Measurements from ENCODE around the gene HIGD2B. TPM values are rescaled to one million over a fixed set of nuclear protein-coding genes. Genes with fewer than 3 reads are reported as not detected.
"Not testable (repeated sequence)": the region's sequence is repeated elsewhere in the genome, so short reads cannot be mapped to it uniquely, and the experiment has no call there.

The HIGD2B gene
- total and polyA plus RNA-seq, 2 of the 13 experiments (the other 11 are each of a cell fraction or from before 2014, with no cell fraction given) = not detected

DNA sequence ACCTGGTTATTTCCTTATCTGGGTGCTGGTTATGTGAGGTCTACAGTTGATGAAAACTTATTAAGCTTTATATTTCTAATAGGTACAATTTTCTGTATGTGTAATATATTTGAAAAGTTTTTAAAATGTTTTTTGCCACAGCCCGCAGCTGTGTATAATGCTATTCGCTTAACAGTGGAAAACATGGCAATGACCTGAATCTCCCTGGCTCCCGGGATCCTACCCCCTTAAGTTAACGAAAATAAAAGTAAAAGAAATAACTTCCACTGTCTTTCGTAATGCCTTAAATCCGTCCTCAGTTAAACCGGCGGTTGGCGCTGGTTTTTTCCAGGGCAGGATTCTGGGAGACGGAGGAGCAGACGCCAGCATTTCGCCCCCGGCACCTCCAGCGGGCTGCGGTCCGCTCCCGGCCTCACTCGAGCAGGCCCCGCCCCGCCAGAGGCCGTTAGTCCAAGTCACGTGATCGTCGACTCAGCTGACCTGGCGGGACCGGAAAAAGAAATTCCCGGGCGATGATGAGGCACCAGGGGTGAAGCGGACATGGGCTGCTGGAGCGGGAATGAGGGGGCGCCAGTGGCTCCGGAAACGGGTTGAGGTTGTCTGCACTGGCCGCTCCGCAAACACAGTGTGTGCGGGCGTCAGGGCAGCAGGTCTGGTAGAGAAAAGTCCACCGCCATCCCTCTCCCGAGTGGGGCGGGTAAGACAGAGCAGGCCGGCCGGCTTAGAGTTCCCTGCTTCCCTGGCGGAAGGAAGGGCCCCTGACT is 49.3 kb downstream of the HIGD2B start (continued):
- TF ChIP-seq KLF16 (CRISPR knock-in tag; IDR thresholded peaks at IDR 0.05) (0 out of 4 replicates have a peak, but pooled peaks of 1 of the 2 experiments have one; percentile 46), CBFB (CRISPR knock-in tag; IDR thresholded peaks at IDR 0.05) (peak; percentile 64; the same call in 1 of the 2 replicates), HOXA3 (CRISPR knock-in tag; IDR thresholded peaks at IDR 0.05) (peak; percentile 62; the same call in 1 of the 2 replicates), TAF1 (CRISPR knock-in tag; IDR thresholded peaks at IDR 0.05) (peak; percentile 57), ZNF160 (CRISPR knock-in tag; IDR thresholded peaks at IDR 0.05) (0 out of 2 replicates have a peak, but pooled peaks have one; percentile 31), SOX13 (CRISPR knock-in tag; conservative IDR thresholded peaks at IDR 0.05 in 1 of 2, IDR thresholded peaks at IDR 0.05 in 1 of 2) (peak in 1 of 2 experiments; percentile 36; a peak in 1 of 4 replicates), GABPA (CRISPR knock-in tag; IDR thresholded peaks at IDR 0.05; ENCODE audit: low read depth) (peak; percentile 60; the same call in 1 of the 2 replicates), SAP130 (CRISPR knock-in tag; IDR thresholded peaks at IDR 0.05; ENCODE audit: low read depth) (peak; percentile 87), MED1 (CRISPR knock-in tag; IDR thresholded peaks at IDR 0.05) (peak; percentile 58), SP1 (CRISPR knock-in tag; IDR thresholded peaks at IDR 0.05) (peak; percentile 75), THAP11 (CRISPR knock-in tag; IDR thresholded peaks at IDR 0.05) (peak; percentile 81)
- TF ChIP-seq, protein P1, sequence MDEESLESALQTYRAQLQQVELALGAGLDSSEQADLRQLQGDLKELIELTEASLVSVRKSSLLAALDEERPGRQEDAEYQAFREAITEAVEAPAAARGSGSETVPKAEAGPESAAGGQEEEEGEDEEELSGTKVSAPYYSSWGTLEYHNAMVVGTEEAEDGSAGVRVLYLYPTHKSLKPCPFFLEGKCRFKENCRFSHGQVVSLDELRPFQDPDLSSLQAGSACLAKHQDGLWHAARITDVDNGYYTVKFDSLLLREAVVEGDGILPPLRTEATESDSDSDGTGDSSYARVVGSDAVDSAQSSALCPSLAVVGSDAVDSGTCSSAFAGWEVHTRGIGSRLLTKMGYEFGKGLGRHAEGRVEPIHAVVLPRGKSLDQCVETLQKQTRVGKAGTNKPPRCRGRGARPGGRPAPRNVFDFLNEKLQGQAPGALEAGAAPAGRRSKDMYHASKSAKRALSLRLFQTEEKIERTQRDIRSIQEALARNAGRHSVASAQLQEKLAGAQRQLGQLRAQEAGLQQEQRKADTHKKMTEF (CRISPR knock-in tag; IDR thresholded peaks at IDR 0.05) = peak; percentile 70; the same call in 1 of the 2 replicates
- TF ChIP-seq, protein P2, sequence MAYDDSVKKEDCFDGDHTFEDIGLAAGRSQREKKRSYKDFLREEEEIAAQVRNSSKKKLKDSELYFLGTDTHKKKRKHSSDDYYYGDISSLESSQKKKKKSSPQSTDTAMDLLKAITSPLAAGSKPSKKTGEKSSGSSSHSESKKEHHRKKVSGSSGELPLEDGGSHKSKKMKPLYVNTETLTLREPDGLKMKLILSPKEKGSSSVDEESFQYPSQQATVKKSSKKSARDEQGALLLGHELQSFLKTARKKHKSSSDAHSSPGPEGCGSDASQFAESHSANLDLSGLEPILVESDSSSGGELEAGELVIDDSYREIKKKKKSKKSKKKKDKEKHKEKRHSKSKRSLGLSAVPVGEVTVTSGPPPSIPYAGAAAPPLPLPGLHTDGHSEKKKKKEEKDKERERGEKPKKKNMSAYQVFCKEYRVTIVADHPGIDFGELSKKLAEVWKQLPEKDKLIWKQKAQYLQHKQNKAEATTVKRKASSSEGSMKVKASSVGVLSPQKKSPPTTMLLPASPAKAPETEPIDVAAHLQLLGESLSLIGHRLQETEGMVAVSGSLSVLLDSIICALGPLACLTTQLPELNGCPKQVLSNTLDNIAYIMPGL (CRISPR knock-in tag; IDR thresholded peaks at IDR 0.05; ENCODE audit: borderline replicate concordance in 1 of 2, low read depth in 1 of 2) = peak in 1 of 2 experiments; percentile 35; a peak in 1 of 4 replicates
- not testable (repeated sequence) for TF ChIP-seq SOX13 (IDR thresholded peaks at IDR 0.05); GABPA (IDR thresholded peaks at IDR 0.05; ENCODE audit: low read depth, low read length); SP1 (IDR thresholded peaks at IDR 0.05)
- TF ChIP-seq, protein P3, sequence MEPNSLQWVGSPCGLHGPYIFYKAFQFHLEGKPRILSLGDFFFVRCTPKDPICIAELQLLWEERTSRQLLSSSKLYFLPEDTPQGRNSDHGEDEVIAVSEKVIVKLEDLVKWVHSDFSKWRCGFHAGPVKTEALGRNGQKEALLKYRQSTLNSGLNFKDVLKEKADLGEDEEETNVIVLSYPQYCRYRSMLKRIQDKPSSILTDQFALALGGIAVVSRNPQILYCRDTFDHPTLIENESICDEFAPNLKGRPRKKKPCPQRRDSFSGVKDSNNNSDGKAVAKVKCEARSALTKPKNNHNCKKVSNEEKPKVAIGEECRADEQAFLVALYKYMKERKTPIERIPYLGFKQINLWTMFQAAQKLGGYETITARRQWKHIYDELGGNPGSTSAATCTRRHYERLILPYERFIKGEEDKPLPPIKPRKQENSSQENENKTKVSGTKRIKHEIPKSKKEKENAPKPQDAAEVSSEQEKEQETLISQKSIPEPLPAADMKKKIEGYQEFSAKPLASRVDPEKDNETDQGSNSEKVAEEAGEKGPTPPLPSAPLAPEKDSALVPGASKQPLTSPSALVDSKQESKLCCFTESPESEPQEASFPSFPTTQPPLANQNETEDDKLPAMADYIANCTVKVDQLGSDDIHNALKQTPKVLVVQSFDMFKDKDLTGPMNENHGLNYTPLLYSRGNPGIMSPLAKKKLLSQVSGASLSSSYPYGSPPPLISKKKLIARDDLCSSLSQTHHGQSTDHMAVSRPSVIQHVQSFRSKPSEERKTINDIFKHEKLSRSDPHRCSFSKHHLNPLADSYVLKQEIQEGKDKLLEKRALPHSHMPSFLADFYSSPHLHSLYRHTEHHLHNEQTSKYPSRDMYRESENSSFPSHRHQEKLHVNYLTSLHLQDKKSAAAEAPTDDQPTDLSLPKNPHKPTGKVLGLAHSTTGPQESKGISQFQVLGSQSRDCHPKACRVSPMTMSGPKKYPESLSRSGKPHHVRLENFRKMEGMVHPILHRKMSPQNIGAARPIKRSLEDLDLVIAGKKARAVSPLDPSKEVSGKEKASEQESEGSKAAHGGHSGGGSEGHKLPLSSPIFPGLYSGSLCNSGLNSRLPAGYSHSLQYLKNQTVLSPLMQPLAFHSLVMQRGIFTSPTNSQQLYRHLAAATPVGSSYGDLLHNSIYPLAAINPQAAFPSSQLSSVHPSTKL (CRISPR knock-in tag; IDR thresholded peaks at IDR 0.05) = peak; percentile 54

DNA sequence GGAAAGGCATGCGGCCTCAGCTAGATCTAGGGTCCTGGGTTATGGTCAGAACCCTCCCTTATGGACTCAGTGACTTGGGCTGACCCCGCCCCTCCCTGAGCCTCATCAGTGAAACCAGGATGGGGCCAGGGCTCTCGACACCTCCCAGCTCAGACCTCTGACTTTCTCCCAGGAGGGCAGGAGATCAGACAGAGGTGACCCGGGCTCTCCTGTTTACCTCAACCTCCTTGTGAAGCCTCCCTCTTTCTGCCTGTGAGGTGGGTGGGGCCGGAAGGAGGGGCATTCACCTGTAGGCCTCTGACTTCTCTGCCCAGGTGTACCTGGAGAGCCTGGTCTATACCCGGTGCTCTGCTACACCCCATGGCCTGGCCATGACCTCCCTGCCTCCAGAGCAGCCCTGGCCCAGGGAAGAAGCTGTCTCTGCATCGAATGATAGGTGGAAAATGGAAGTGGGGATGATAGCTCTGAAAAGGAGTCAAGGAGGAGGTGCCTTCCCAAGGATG is 56.9 kb downstream of the HIGD2B start:
- POLR2A ChIA-PET; FAIRE-seq; in situ Hi-C loops (cut with HindIII; ENCODE audit: extremely low pct_ligation_motif_present, low pct_unique_long_range_greater_than_20kb); BruUV-seq (replicated peaks); CTCF ChIA-PET (ENCODE audit: low intra/inter-chr PET ratio, low total read pairs); H3K36me3 ChIP-seq (replicated peaks in 1 of 2; ENCODE audit: control insufficient read depth in 1 of 2, insufficient read depth in 2 of 2, low read length in 2 of 2); intact Hi-C loops (cut with micrococcal nuclease; ENCODE audit: unreplicated experiment); H3K9ac ChIP-seq (ENCODE audit: insufficient read depth, low read depth, low read length); H3K4me3 ChIP-seq (replicated peaks in 1 of 3; ENCODE audit: insufficient read depth in 1 of 3, low read depth in 2 of 3, low read length in 3 of 3); ATAC-seq; H3K79me2 ChIP-seq (ENCODE audit: insufficient read depth, low read length); H3K4me1 ChIP-seq (ENCODE audit: insufficient read depth, low read length); H3K27me3 ChIP-seq (ENCODE audit: control insufficient read depth in 1 of 2, insufficient read depth in 2 of 2, low read length in 2 of 2); H3K27ac ChIP-seq (ENCODE audit: extremely low read length, insufficient read depth, low read length); DNase-seq (ENCODE audit: low spot score); H4K20me1 ChIP-seq (ENCODE audit: insufficient read depth, low read length); H3K4me2 ChIP-seq (ENCODE audit: low read depth, low read length); H2AFZ ChIP-seq (ENCODE audit: low read length); H3K9me3 ChIP-seq (ENCODE audit: low read length): not testable (repeated sequence)
- WGBS (ENCODE audit: low lambda C conversion rate) = 13% methylated on average over 7 of the region's 7 CpGs
